DMS114 treated with DMSO at 0.1 percent for 48 hours (cell line): ENCODE data around the gene SGCA.

Source experiments
- DNase-seq: peaks from one replicate; lab custom pipeline; 2025; ENCODE audit not compliant: unreplicated experiment; lab: John Stamatoyannopoulos, UW

The SGCA gene

GRCh38 chr17:50207315-50207714 is 41.5 kb downstream of the SGCA start:
- no peak for DNase-seq

DNA sequence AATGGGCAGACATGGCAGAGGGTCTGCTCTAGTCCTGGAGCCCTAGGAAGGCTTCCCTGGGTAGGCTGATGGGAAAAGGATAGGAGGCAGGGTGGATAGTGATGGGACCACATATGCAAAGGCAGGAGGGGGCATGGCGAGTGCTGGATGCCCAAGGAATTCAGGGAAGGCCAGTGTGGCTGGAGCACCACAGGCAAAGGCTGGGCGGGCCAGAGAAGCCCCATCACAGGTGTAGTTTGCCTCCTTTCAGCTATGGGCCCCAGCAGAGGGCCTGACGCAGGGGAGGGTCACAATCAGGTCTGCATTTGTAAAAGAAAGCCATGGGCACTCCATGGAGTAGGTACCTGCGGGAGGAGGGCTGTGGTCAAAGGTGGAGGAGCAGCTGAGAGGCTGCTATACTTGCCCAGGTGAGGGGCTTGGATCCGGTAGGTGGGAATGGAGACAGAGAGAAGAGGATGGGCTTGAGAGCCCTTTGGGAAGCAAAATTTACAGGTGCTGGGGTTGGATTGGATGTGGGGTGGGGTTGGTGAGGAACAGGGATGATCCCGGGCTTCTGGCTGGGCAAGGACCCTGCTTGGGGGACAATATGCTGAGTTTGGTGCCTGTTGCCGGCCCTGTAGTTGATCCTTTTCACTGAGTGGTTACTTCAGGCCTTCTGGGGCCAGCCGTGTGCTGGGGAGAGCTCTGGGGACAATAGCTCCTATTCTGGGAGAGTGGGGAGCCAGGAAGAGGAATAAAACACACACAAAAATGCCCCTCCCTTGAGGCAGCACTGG is 42.2 kb downstream of the SGCA start:
- DNase-seq = no peak

- DNase-seq = no peak
Observed at GRCh38 chr17:50208611-50209061, 42.8 kb downstream of the SGCA start.

DNA sequence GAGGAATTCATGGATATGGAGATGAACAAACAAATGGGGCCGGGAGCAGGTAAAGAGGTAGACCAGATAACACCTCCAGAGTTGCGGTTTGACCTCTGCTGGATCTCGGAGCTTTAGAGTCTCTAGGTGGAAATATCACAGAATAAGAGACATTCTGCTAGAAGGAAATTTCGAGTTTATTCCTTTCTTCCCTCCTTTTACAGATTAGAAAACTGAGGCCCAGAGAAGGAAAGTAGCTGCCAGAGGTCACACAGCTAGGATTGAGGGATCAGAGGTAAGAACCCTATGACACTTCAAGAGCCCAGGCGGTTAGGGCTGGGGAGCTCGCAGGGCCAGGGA is 43.3 kb downstream of the SGCA start:
- no peak for DNase-seq

- no peak for DNase-seq
Observed at GRCh38 chr17:50209472-50210239, 43.9 kb downstream of the SGCA start.

- DNase-seq = no peak
Observed at GRCh38 chr17:50210240-50211225, 44.7 kb downstream of the SGCA start.

DNA sequence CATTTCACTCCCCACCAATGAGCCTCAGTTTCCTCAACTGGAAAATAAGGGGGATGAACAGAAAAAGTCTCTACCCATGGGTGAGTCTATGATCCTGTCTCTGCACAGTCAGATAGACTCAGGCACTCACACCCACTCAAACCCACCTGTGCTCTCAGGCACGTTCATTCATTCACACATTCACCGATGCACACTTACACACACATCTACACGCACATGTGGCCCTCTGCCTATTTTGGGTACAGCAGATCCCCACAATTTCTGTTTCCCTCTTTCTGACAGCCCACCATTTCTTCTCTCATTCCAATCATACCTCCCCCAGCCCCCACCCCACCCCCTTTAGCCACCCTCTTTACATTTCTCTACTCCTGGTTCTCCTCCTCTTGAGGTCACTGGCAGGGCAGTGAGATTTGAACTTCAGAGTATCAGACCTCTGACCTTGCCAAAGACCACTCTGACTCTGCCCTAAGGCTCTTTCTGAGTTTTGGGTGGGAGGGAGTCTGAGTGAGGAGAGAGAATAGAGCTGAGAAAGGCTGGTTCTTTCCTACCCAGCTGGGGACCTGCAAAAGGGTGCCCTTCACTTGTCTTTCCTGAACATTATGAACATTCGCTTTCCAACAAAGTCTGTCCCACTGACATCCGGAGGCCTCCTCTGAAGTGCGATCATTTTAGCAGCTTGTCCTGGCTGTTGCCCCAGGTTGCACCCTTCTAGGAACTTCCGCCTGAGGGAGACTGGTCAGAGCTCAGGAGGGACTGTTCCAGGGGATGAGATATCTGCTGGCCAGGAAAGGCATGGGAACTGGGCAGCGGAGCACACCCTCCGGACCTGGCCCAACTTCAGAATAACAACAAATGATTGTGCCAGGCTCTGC is 45.7 kb downstream of the SGCA start:
- DNase-seq = no peak

DNA sequence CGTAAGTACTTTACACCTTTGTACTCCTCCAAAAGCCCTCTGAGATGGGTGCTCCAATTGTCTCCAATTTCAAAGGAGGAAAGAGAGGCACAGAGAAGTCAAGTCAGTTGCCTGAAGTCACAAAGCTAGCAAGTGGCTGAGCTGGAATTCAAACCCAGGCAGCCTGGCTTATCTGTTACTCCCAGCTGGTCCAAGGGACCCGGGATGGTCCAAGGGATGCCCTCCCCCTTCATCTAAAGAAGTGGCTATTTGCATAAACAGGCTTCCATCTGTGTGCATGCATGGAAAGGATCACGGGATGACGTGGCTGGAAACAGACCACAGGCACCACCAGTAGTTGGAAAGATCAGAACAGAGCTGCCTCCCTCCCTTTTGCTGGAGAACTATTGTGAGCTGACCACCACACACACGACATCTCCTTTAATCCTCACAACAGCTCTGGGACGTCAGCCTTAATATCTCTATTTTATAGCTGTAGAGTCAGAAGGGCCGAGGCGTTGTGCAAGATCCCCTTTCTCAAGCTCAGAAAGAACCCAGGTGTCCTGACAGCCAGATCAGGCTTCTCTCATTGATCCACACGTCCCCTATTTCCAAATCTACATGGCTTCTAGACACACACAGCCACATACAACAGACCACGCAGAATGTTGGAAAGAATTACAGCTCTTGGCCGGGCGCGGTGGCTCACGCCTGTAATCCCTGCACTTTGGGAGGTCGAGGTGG is 46.5 kb downstream of the SGCA start:
- DNase-seq = no peak

GRCh38 chr17:50213026-50214022 is 47.5 kb downstream of the SGCA start:
- no peak for DNase-seq

- no peak for DNase-seq
Observed at GRCh38 chr17:50214976-50215760, 49.4 kb downstream of the SGCA start.

- no peak for DNase-seq
Observed at GRCh38 chr17:50217591-50217990, 51.8 kb downstream of the SGCA start.

- no peak for DNase-seq
Observed at GRCh38 chr17:50218071-50218759, 52.4 kb downstream of the SGCA start.

- DNase-seq = no peak
Observed at GRCh38 chr17:50218771-50219315, 53.0 kb downstream of the SGCA start.

DNA sequence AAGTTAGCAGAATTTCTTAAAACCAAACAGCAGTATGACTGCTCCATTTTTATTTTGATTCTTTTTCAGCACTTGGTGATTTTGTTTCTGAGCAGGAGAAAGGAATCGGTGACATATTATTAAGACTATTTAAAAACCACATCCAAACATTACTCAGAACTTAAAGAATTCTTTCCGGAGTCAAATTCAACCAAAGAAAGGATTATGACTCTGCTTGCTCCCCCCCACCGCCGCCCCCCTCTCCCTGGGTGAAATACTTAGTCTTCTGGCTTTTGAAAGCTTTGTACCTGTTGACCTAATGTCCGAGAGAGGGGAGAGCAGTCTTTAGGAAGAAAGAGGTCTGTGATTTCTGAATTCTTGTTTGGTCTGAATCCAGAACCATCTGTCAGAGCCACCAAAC is 53.5 kb downstream of the SGCA start:
- DNase-seq = no peak

DNA sequence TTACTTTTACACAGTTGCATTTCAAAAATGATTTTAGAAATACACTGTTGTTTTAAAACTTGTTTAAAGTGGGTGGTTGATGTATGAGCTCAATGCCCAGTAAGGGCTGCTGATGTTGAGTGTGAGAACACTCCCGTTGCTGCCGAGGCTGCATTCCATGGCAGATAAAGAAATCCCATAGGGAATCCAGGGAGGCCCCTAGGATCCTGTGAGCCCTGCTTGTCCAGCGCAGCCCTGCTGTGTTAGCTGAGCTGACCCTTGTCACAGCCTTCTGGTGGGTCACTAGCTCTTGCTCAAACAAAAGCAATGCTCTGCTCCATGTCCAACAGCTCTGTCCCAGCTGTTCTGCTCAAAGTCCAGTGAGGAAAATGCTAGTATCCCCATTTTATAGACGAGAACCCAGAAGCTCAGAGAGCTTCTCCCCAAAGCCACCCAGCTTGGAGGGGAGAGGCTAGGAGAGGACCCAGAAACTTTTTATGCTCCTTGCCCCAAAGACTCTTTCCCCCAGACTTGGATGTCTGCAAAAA is 54.2 kb downstream of the SGCA start:
- no peak for DNase-seq

DNA sequence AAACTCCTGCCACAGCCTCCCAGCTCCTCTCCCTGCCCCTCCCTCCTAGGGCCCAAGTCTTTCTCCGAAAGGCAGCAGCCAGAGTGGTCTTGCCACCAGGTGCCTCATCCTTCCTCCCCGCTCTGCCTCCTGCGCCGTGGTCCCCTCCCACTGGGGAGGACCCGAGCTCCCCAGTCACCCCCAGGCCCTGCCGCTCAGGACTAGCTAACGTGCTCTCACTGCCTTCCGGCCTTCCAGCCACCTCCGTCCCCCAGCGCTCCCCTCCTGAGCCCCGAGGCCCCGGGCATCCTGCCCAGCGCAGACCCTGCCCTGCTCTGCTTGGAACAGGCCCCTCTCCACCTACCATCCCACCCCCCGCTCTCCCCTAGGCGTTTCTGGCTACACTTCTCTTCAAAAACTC is 55.0 kb downstream of the SGCA start:
- no peak for DNase-seq
